GM21515 (cell line): ENCODE results near the gene SCNN1G.
"Not testable (repeated sequence)": the region's sequence is repeated elsewhere in the genome, so short reads cannot be mapped to it uniquely, and the experiment has no call there.

Source experiments
- ATAC-seq: cut with Tn5 transposase; IDR thresholded peaks from one replicate; pipeline ENCODE4 v1.9.1; 2021; ENCODE audit not compliant: unreplicated experiment

Gene SCNN1G

GRCh38 chr16:23248261-23249194, 66.0 kb downstream of the SCNN1G start:
- ATAC-seq: no peak

- ATAC-seq: no peak
These were observed 67.3 kb downstream of the SCNN1G start for GRCh38 chr16:23249830-23250229.

- ATAC-seq: no peak
These were observed 69.8 kb downstream of the SCNN1G start for GRCh38 chr16:23252310-23252709.

GRCh38 chr16:23253650-23254049, 71.1 kb downstream of the SCNN1G start:
- not testable (repeated sequence) for ATAC-seq

- ATAC-seq: no peak
These were observed 71.8 kb downstream of the SCNN1G start for GRCh38 chr16:23254338-23254737.

GRCh38 chr16:23255000-23255399, 72.5 kb downstream of the SCNN1G start:
- ATAC-seq: no peak

GRCh38 chr16:23256440-23256839, 73.9 kb downstream of the SCNN1G start:
- ATAC-seq: no peak

GRCh38 chr16:23257682-23258081, 75.1 kb downstream of the SCNN1G start:
- ATAC-seq: no peak

- no peak for ATAC-seq
These were observed 76.3 kb downstream of the SCNN1G start for GRCh38 chr16:23258919-23259237.
